ENCODE measurements around the gene NKIRAS1. TPM values are rescaled to one million over a fixed set of nuclear protein-coding genes. Genes with fewer than 3 reads are reported as not detected.

NKIRAS1 gene
- polyA plus RNA-seq, 3 donors = 0.69 to 2.0 (median 1.9) TPM

GRCh38 chr3:23944861-23945662 lies 28.3 kb upstream of the NKIRAS1 start, which contains the start of gene NR1D2:
TSS of gene NR1D2 (plus strand) at chr3:23945286. CDS start at chr3:23945579, 293 bp downstream.
- no peaks in the 10 kb centered on the region for H3K9me3 ChIP-seq (replicated peaks in 1 of 2; ENCODE audit: control insufficient read depth in 1 of 2, insufficient read depth in 1 of 2, low read length in 2 of 2)
- Mint-ChIP-seq H3K4me1 (peaks cover 29% of the 10 kb centered on the region), H3K9me3 (peaks cover 0 to 2% (median 0%) of the 10 kb centered on the region in 7 donors), H3K27me3 (ENCODE audit: low read depth in 3 of 3) (peaks cover 16 to 24% (median 21%) of the 10 kb centered on the region in 3 donors), H3K27ac (peak within 1 kb of the TSS; percentile 88 to 96 (median 93)), H3K4me3 (peak within 1 kb of the TSS; percentile 80 to 93), H3K36me3 (peaks cover 4 to 5% of the 10 kb centered on the region in 2 donors)
- H3K36me3 ChIP-seq (replicated peaks in 1 of 2; ENCODE audit: control insufficient read depth in 1 of 2, insufficient read depth in 2 of 2, low read length in 2 of 2) = no peaks in the 10 kb centered on the region
- peaks cover 21 to 23% of the 10 kb centered on the region in 2 donors for H3K4me1 ChIP-seq (ENCODE audit: control insufficient read depth in 1 of 2, insufficient read depth in 2 of 2, low read length in 2 of 2)
- peaks cover 6% of the 10 kb centered on the region for H4K20me1 ChIP-seq (ENCODE audit: insufficient read depth, low read length)
- H3K4me2 ChIP-seq (replicated peaks; ENCODE audit: extremely low read depth, low read length, poor library complexity, severe bottlenecking) = peak within 1 kb of the TSS; percentile 88
- H3K4me3 ChIP-seq (replicated peaks in 1 of 3; ENCODE audit: low read depth in 2 of 3, low read length in 3 of 3) = peak within 1 kb of the TSS; percentile 79 to 93 (median 83)
- WGBS (ENCODE audit: insufficient coverage) = 0% methylated on average over 87 of the region's 88 CpGs
- H3K27me3 ChIP-seq (ENCODE audit: control insufficient read depth in 2 of 2, insufficient read depth in 2 of 2, low read length in 2 of 2) = peaks cover 6 to 13% of the 10 kb centered on the region in 2 donors
- H2AFZ ChIP-seq (ENCODE audit: insufficient read depth, low read depth, low read length, poor library complexity, severe bottlenecking) = peak within 1 kb of the TSS; percentile 86
- peak; percentile 77 to 84 (median 79) for DNase-seq
- H3K9ac ChIP-seq (ENCODE audit: insufficient read depth, low read length, poor library complexity, severe bottlenecking) = peak within 1 kb of the TSS; percentile 78
- peaks cover 25% of the 10 kb centered on the region for H3K79me2 ChIP-seq (ENCODE audit: insufficient read depth, low read length)
- peak within 1 kb of the TSS; percentile 67 to 89 for H3K27ac ChIP-seq (ENCODE audit: low read depth in 1 of 2, low read length in 2 of 2)
- TF ChIP-seq CTCF (IDR thresholded peaks at IDR 0.05) = no peak
- intact Hi-C loops (cut with micrococcal nuclease) = loop anchor here in 1 of 2 donors (2.0 to 10.0 kb wide), 3 partner anchors 28 to 1720 kb away; partner anchors contain the start of genes NKIRAS1, RPL15, TOP2B and UBE2E2

DNA sequence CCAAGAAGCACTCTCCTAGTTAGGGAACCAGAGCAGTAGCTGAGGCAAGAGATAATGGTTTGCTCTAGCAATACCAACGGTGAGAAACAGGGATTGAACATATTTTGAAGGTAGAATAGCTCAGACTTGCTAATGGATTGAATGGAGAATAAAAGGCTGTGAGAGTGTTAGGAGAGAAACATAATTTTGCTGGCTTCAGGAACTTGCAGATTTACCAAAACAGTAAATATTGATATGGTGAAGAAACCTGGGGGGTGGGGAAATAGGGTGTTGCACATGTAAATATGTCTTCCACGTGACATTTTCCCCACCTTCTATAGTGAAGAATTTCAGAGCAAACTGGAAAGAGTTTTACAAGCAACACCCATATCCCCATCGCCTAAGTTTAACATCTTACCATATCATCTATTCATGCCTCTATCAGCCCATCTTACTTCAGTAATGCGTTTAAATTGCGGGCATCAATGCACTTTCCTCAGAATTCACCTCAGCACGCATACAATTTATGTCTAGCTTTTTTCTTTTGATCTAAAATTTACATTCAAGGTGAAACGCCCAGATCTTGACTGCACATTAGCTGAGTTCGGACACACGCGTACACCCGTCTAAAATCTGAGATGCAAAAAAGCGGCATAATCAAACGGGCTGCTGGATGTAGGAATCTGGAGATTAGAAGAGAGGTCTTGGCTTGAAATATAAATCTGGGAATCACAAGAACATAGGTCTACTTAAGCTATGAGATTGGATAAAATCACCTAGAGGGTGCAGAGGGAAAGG lies 27.4 kb upstream of the NKIRAS1 start:
- peaks cover 0 to 2% (median 0%) of the 10 kb centered on the region in 7 donors for H3K9me3 Mint-ChIP-seq
- H4K20me1 ChIP-seq (ENCODE audit: insufficient read depth, low read length) = peaks cover 3% of the 10 kb centered on the region
- peaks cover 16 to 24% (median 21%) of the 10 kb centered on the region in 3 donors for H3K27me3 Mint-ChIP-seq (ENCODE audit: low read depth in 3 of 3)
- H3K4me1 ChIP-seq (ENCODE audit: control insufficient read depth in 1 of 2, insufficient read depth in 2 of 2, low read length in 2 of 2) = peaks cover 14% of the 10 kb centered on the region in 2 donors
- H3K4me3 ChIP-seq (replicated peaks in 1 of 3; ENCODE audit: low read depth in 2 of 3, low read length in 3 of 3) = peak overlapping the region; percentile 79 to 93 (median 83)
- no peak overlapping the region for H3K9ac ChIP-seq (ENCODE audit: insufficient read depth, low read length, poor library complexity, severe bottlenecking)
- no peaks in the 10 kb centered on the region for H3K36me3 ChIP-seq (replicated peaks in 1 of 2; ENCODE audit: control insufficient read depth in 1 of 2, insufficient read depth in 2 of 2, low read length in 2 of 2)
- peak overlapping the region; percentile 88 for H3K4me2 ChIP-seq (replicated peaks; ENCODE audit: extremely low read depth, low read length, poor library complexity, severe bottlenecking)
- H3K4me3 Mint-ChIP-seq = peak overlapping the region; percentile 78 to 93
- 14% methylated on average over 9 of the region's 13 CpGs for WGBS (ENCODE audit: insufficient coverage)
- TF ChIP-seq CTCF (IDR thresholded peaks at IDR 0.05) = no peak
- H2AFZ ChIP-seq (ENCODE audit: insufficient read depth, low read depth, low read length, poor library complexity, severe bottlenecking) = peak overlapping the region; percentile 86
- no peak overlapping the region for H3K27ac ChIP-seq (ENCODE audit: low read depth in 1 of 2, low read length in 2 of 2)
- intact Hi-C loops (cut with micrococcal nuclease) = loop anchor here in 1 of 2 donors (2.0 to 10.0 kb wide), 3 partner anchors 27 to 1721 kb away; partner anchors contain the start of genes NKIRAS1, RPL15, TOP2B and UBE2E2
- H3K4me1 Mint-ChIP-seq = peaks cover 20% of the 10 kb centered on the region
- H3K79me2 ChIP-seq (ENCODE audit: insufficient read depth, low read length) = peaks cover 25% of the 10 kb centered on the region
- H3K36me3 Mint-ChIP-seq = peaks cover 4 to 5% of the 10 kb centered on the region in 2 donors
- peak overlapping the region; percentile 8 to 84 (median 58) for H3K27ac Mint-ChIP-seq
- no peaks in the 10 kb centered on the region for H3K9me3 ChIP-seq (replicated peaks in 1 of 2; ENCODE audit: control insufficient read depth in 1 of 2, insufficient read depth in 1 of 2, low read length in 2 of 2)
- DNase-seq = no peak
- H3K27me3 ChIP-seq (ENCODE audit: control insufficient read depth in 2 of 2, insufficient read depth in 2 of 2, low read length in 2 of 2) = peaks cover 6 to 13% of the 10 kb centered on the region in 2 donors

Measured in CD14-positive monocyte (primary cell).